GM21526 (cell line): Measurements from ENCODE around the gene SLC25A6.
"Not testable (repeated sequence)": the region's sequence is repeated elsewhere in the genome, so short reads cannot be mapped to it uniquely, and the experiment has no call there.

Experiments used
- ATAC-seq: cut with Tn5 transposase; IDR thresholded peaks from one replicate; pipeline ENCODE4 v1.9.1; 2021; ENCODE audit warnings: moderate library complexity; ENCODE audit not compliant: unreplicated experiment, low FRiP score

Gene SLC25A6

GRCh38 chrX:1355131-1356046, 36.5 kb downstream of the SLC25A6 start:
- no peak for ATAC-seq

GRCh38 chrX:1354036-1355019, 37.6 kb downstream of the SLC25A6 start:
- no peak for ATAC-seq

- ATAC-seq = no peak
Observed at GRCh38 chrX:1351981-1352714, 39.8 kb downstream of the SLC25A6 start.

GRCh38 chrX:1349606-1350005, 42.3 kb downstream of the SLC25A6 start:
- not testable (repeated sequence) for ATAC-seq

- ATAC-seq = no peak
Observed at GRCh38 chrX:1341545-1342184, 50.2 kb downstream of the SLC25A6 start.

- ATAC-seq = peak; percentile 36
Observed at GRCh38 chrX:1336948-1337779, 54.7 kb downstream of the SLC25A6 start.

GRCh38 chrX:1336331-1336943, 55.5 kb downstream of the SLC25A6 start, which contains the start of gene IL3RA:
Gene IL3RA (plus strand): TSS chrX:1336785. CDS start chrX:1341766, 4,981 bp downstream.
- ATAC-seq = peak; percentile 51
